Measurements from ENCODE around the gene CDX1. TPM values are rescaled to one million over a fixed set of nuclear protein-coding genes. Genes with fewer than 3 reads are reported as not detected.

CDX1 gene
- total RNA-seq, 1 experiment from 2014 or later: not detected

DNA sequence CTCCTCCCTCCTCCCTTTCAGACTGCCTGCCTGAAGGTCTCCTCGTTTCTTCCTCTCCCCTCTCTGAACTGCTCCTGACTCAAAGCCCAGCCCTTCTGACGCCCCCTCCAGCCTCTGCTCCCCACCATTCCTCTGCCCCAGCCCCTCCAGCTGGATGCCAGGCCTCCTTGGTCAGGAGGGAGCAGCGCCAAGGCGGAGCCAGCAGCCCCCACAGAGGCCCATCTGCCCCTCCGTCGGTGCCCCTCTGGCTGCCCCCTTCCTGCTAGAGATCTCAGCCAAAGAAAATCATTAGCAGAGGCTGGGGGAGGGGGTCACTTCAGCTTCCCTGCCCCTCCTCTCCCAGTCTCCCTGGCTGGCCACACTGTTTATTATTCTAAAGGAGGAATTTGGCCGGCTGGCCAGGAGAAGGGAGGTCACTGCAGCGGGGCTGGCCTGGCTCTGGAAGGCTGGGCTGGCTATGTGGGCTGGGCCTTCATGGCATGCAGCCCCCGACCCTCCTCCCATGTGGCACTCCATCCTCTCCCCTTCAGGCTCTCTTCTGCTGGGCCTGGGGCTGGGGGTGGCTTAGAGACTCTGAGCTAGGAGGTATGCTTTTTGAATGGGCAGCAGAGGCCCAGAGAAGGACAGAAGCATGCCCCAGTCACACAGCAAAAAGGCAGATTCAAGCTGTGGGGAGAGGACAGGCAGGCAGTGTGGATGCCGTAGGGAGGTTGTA, 27.9 kb upstream of the CDX1 start:
- Mint-ChIP-seq H3K36me3 (ENCODE audit: insufficient read depth, unreplicated experiment) (no peaks in the 10 kb centered on the region), H3K4me1 (ENCODE audit: insufficient read depth, unreplicated experiment) (peaks cover 40% of the 10 kb centered on the region), H3K27ac (ENCODE audit: low read depth, unreplicated experiment) (peak overlapping the region; percentile 10), H3K4me3 (ENCODE audit: unreplicated experiment) (no peak overlapping the region), H3K9me3 (ENCODE audit: unreplicated experiment) (no peaks in the 10 kb centered on the region), H3K27me3 (ENCODE audit: insufficient read depth, unreplicated experiment) (no peaks in the 10 kb centered on the region)
- ChIA-PET CTCF (interaction anchor here (0.6 to 4.3 kb wide), 3 partner anchors 9 to 212 kb away, joined by 3 to 29 read pairs (median 9); no protein-coding TSS in a partner anchor), POLR2A (no interaction called here)
- BruUV-seq (replicated peaks): no TSS peak
- intact Hi-C loops (cut with micrococcal nuclease): no loop called here
- peak; percentile 66 for DNase-seq (ENCODE audit: unreplicated experiment)
- TF ChIP-seq, protein P1, sequence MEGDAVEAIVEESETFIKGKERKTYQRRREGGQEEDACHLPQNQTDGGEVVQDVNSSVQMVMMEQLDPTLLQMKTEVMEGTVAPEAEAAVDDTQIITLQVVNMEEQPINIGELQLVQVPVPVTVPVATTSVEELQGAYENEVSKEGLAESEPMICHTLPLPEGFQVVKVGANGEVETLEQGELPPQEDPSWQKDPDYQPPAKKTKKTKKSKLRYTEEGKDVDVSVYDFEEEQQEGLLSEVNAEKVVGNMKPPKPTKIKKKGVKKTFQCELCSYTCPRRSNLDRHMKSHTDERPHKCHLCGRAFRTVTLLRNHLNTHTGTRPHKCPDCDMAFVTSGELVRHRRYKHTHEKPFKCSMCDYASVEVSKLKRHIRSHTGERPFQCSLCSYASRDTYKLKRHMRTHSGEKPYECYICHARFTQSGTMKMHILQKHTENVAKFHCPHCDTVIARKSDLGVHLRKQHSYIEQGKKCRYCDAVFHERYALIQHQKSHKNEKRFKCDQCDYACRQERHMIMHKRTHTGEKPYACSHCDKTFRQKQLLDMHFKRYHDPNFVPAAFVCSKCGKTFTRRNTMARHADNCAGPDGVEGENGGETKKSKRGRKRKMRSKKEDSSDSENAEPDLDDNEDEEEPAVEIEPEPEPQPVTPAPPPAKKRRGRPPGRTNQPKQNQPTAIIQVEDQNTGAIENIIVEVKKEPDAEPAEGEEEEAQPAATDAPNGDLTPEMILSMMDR (IDR thresholded peaks at IDR 0.05; ENCODE audit: unreplicated experiment): no peak

GRCh38 chr5:150139334-150139733, 27.2 kb upstream of the CDX1 start:
- Mint-ChIP-seq H3K36me3 (ENCODE audit: insufficient read depth, unreplicated experiment) (no peaks in the 10 kb centered on the region), H3K27me3 (ENCODE audit: insufficient read depth, unreplicated experiment) (no peaks in the 10 kb centered on the region), H3K27ac (ENCODE audit: low read depth, unreplicated experiment) (peak overlapping the region; percentile 10), H3K4me1 (ENCODE audit: insufficient read depth, unreplicated experiment) (peaks cover 46% of the 10 kb centered on the region), H3K4me3 (ENCODE audit: unreplicated experiment) (no peak overlapping the region), H3K9me3 (ENCODE audit: unreplicated experiment) (no peaks in the 10 kb centered on the region)
- ChIA-PET CTCF (interaction anchor here (3.0 to 4.3 kb wide), 2 partner anchors 9 to 211 kb away, joined by 9 to 29 read pairs; no protein-coding TSS in a partner anchor), POLR2A (no interaction called here)
- TF ChIP-seq, protein P1 (IDR thresholded peaks at IDR 0.05; ENCODE audit: unreplicated experiment): no peak
- no TSS peak for BruUV-seq (replicated peaks)
- intact Hi-C loops (cut with micrococcal nuclease): no loop called here
- no peak for DNase-seq (ENCODE audit: unreplicated experiment)

DNA sequence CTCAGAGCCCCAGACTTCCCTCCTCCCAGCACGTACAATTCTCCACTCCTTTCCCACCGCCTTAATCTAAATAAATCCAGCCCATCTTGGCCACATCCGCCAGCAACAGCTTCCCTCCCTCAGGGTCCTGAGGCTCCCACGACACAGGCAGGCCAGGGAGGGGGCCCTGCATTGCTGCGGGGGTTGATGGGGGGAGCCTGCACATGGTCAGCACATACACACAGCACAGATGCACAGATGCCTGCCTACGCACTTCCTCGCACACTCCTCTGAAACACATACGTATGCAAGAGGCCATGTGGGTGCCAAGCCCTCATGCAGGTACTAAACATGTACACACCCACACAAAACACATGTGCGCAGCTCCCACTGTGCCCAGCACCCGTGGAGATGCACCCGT, 25.7 kb upstream of the CDX1 start:
- intact Hi-C loops (cut with micrococcal nuclease): no loop called here
- BruUV-seq (replicated peaks): no TSS peak
- Mint-ChIP-seq H3K27me3 (ENCODE audit: insufficient read depth, unreplicated experiment) (no peaks in the 10 kb centered on the region), H3K4me3 (ENCODE audit: unreplicated experiment) (no peak overlapping the region), H3K4me1 (ENCODE audit: insufficient read depth, unreplicated experiment) (peaks cover 54% of the 10 kb centered on the region), H3K27ac (ENCODE audit: low read depth, unreplicated experiment) (no peak overlapping the region), H3K36me3 (ENCODE audit: insufficient read depth, unreplicated experiment) (no peaks in the 10 kb centered on the region), H3K9me3 (ENCODE audit: unreplicated experiment) (no peaks in the 10 kb centered on the region)
- TF ChIP-seq, protein P1 (IDR thresholded peaks at IDR 0.05; ENCODE audit: unreplicated experiment): no peak
- ChIA-PET CTCF (interaction anchor here (0.5 to 4.3 kb wide), 4 partner anchors 11 to 209 kb away, joined by 3 to 29 read pairs (median 4); no protein-coding TSS in a partner anchor), POLR2A (interaction anchor here (0.5 kb wide), 1 partner anchor 11 kb away, joined by 3 read pairs; no protein-coding TSS in a partner anchor)
- no peak for DNase-seq (ENCODE audit: unreplicated experiment)

GRCh38 chr5:150141544-150142184, 24.9 kb upstream of the CDX1 start:
- CTCF ChIA-PET: interaction anchor here (0.6 to 4.3 kb wide), 4 partner anchors 12 to 89 kb away, joined by 3 to 29 read pairs (median 4); no protein-coding TSS in a partner anchor
- H3K9me3 Mint-ChIP-seq (ENCODE audit: unreplicated experiment): no peaks in the 10 kb centered on the region
- no peak for DNase-seq (ENCODE audit: unreplicated experiment)
- no peaks in the 10 kb centered on the region for H3K27me3 Mint-ChIP-seq (ENCODE audit: insufficient read depth, unreplicated experiment)
- H3K36me3 Mint-ChIP-seq (ENCODE audit: insufficient read depth, unreplicated experiment): no peaks in the 10 kb centered on the region
- H3K4me3 Mint-ChIP-seq (ENCODE audit: unreplicated experiment): no peak overlapping the region
- H3K4me1 Mint-ChIP-seq (ENCODE audit: insufficient read depth, unreplicated experiment): peaks cover 54% of the 10 kb centered on the region
- TF ChIP-seq, protein P1 (IDR thresholded peaks at IDR 0.05; ENCODE audit: unreplicated experiment): no peak
- BruUV-seq (replicated peaks): no TSS peak
- H3K27ac Mint-ChIP-seq (ENCODE audit: low read depth, unreplicated experiment): peak overlapping the region; percentile 47
- intact Hi-C loops (cut with micrococcal nuclease): no loop called here
- POLR2A ChIA-PET: interaction anchor here (0.5 kb wide), 1 partner anchor 10 kb away, joined by 3 read pairs; no protein-coding TSS in a partner anchor

All from MCF 10A (cell line).